HCT116 (cell line): Measurements from ENCODE around the gene RIN3. TPM values are rescaled to one million over a fixed set of nuclear protein-coding genes. Genes with fewer than 3 reads are reported as not detected.

Experiments
- ATAC-seq: fragments of 200-7000 bp; cut with Tn5 transposase; 2 replicates; pipeline ENCODE4 v1.9.1; 2020; ENCODE audit warnings: mild to moderate bottlenecking, moderate library complexity
- BruUV-seq: library from RNA; stranded (reverse); fragments of 400-500 nt; replicated peaks from 2 replicates; lab custom pipeline; 2021; lab: Mats Ljungman, UMichigan
- CTCF ChIA-PET: fragments of 300-600 bp; sonication (Branson Sonifier 250); formaldehyde crosslinking; loops from one replicate; lab custom pipeline; 2021; ENCODE audit warnings: antibody characterized with exemption; lab: Charles Lee
- POLR2A ChIA-PET: fragments of 300-600, 350-600 bp; sonication (Branson Sonifier 250); formaldehyde crosslinking; loops from one replicate; lab custom pipeline; 2021; ENCODE audit warnings: antibody characterized with exemption; lab: Charles Lee
- RAD21 ChIA-PET, 2 experiments: fragments of 300-600 bp; sonication (Branson Sonifier 250); formaldehyde crosslinking; loops; one replicate each; lab custom pipeline; 2023; ENCODE audit warnings: low total read pairs in 2 of 2; ENCODE audit not compliant: uncharacterized antibody in 2 of 2, unreplicated experiment in 2 of 2, low non-redundant PET in 1 of 2; lab: Charles Lee
- DNase-seq: peaks from one replicate; pipeline ENCODE4 v3.0.0-alpha.2; 2010; ENCODE audit warnings: low read depth, low spot score
- H2AFZ ChIP-seq: fragments of 200-600 bp; shearing (Covaris generic), sonication (generic); 2 replicates; pipeline ENCODE4 v1.6.1; 2017; ENCODE audit warnings: low read depth, mixed run types, mixed read lengths, antibody characterized with exemption, low read length; ENCODE audit not compliant: poor library complexity, severe bottlenecking
- H3K27ac ChIP-seq: 2 replicates; pipeline ENCODE4 v1.5.1; 2012; ENCODE audit warnings: low read depth, low read length
- H3K27me3 ChIP-seq: fragments of 200-600 bp; sonication (generic); 2 replicates; pipeline ENCODE4 v1.6.1; 2016; ENCODE audit warnings: mixed run types, low read length, mixed read lengths; ENCODE audit not compliant: insufficient read depth
- H3K36me3 ChIP-seq, 2 experiments: fragments of 200-500 bp in 1 of 2; fragments of 200-600 bp in 1 of 2; sonication (Bioruptor generic) in 1 of 2; sonication (generic) in 1 of 2; 2 replicates each; pipeline versions ENCODE4 v1.5.1 to v1.6.1; 2014 to 2016; ENCODE audit warnings: low read length in 2 of 2, inconsistent platforms in 1 of 2, mixed read lengths in 1 of 2, mixed run types in 1 of 2; ENCODE audit not compliant: insufficient read depth in 2 of 2, control insufficient read depth in 1 of 2
- H3K4me1 ChIP-seq, 2 experiments: fragments of 200-600 bp in 1 of 2; sonication (generic) in 1 of 2; 2 replicates each; pipeline versions ENCODE4 v1.5.1 to v1.6.1; 2012 to 2017; ENCODE audit warnings: low read length in 2 of 2, inconsistent platforms in 1 of 2, mild to moderate bottlenecking in 1 of 2, mixed read lengths in 1 of 2, mixed run types in 1 of 2, moderate library complexity in 1 of 2; ENCODE audit not compliant: insufficient read depth in 2 of 2, control insufficient read depth in 1 of 2
- H3K4me2 ChIP-seq: fragments of 200-600 bp; sonication (generic); 2 replicates; pipeline ENCODE4 v1.6.1; 2017; ENCODE audit warnings: mixed run types, low read length, mixed read lengths
- H3K4me3 ChIP-seq, 2 experiments: fragments of 200-600 bp in 1 of 2; sonication (generic) in 1 of 2; replicated peaks in 1 of 2; 2 replicates each; pipeline ENCODE4 v1.5.1; 2011 to 2016; ENCODE audit warnings: low read length in 2 of 2, control low read depth in 1 of 2, low read depth in 1 of 2, mild to moderate bottlenecking in 1 of 2, mixed read lengths in 1 of 2, mixed run types in 1 of 2
- H3K79me2 ChIP-seq: fragments of 200-600 bp; sonication (generic); 2 replicates; pipeline ENCODE4 v1.6.1; 2017; ENCODE audit warnings: mild to moderate bottlenecking, mixed run types, low read length, moderate library complexity, mixed read lengths; ENCODE audit not compliant: insufficient read depth
- H3K9ac ChIP-seq: fragments of 200-600 bp; sonication (generic); 2 replicates; pipeline ENCODE4 v1.6.1; 2016; ENCODE audit warnings: low read length, mixed read lengths
- H3K9me2 ChIP-seq: fragments of 200-600 bp; sonication (generic), shearing (Covaris generic); 2 replicates; pipeline ENCODE4 v1.6.1; 2017; ENCODE audit warnings: mixed run types, mild to moderate bottlenecking, moderate library complexity; ENCODE audit not compliant: insufficient read depth
- H3K9me3 ChIP-seq, 2 experiments: fragments of 200-500 bp in 1 of 2; fragments of 200-600 bp in 1 of 2; sonication (Bioruptor generic) in 1 of 2; sonication (generic) in 1 of 2; 2 replicates each; pipeline ENCODE4 v1.6.1; 2014 to 2017; ENCODE audit warnings: low read length in 2 of 2, mixed read lengths in 2 of 2, inconsistent platforms in 1 of 2, low read depth in 1 of 2, mild to moderate bottlenecking in 1 of 2, mixed run types in 1 of 2, moderate library complexity in 1 of 2; ENCODE audit not compliant: control insufficient read depth in 1 of 2, insufficient read depth in 1 of 2
- H4K20me1 ChIP-seq: fragments of 200-600 bp; sonication (generic), shearing (Covaris generic); 2 replicates; pipeline ENCODE4 v1.6.1; 2017; ENCODE audit warnings: mixed run types, mild to moderate bottlenecking, moderate library complexity; ENCODE audit not compliant: insufficient read depth
- ATF3 ChIP-seq: IDR thresholded peaks from 2 replicates; pipeline ENCODE4 v1.6.1; 2012
- CBX3 ChIP-seq: IDR thresholded peaks from 2 replicates; pipeline ENCODE4 v1.6.1; 2012; ENCODE audit warnings: low read depth
- ELF1 ChIP-seq: IDR thresholded peaks from 2 replicates; pipeline ENCODE4 v1.6.1; 2012; ENCODE audit warnings: low read depth, borderline replicate concordance
- EZH2phosphoT487 ChIP-seq: fragments of 200-600 bp; IDR thresholded peaks from 2 replicates; pipeline ENCODE4 v1.6.1; 2018; ENCODE audit warnings: antibody characterized with exemption, borderline replicate concordance
- POLR2A ChIP-seq: IDR thresholded peaks from 2 replicates; pipeline ENCODE4 v1.7.0; 2011; ENCODE audit warnings: borderline replicate concordance; ENCODE audit not compliant: insufficient read depth, insufficient read length; ENCODE audit errors: extremely low read depth
- RAD21 ChIP-seq: IDR thresholded peaks from 2 replicates; pipeline ENCODE4 v1.6.1; 2012; ENCODE audit warnings: low read depth, mild to moderate bottlenecking
- SRF ChIP-seq: IDR thresholded peaks from 2 replicates; pipeline ENCODE4 v1.6.1; 2012; ENCODE audit warnings: low read depth
- YY1 ChIP-seq: IDR thresholded peaks from 2 replicates; pipeline ENCODE4 v1.6.1; 2011; ENCODE audit warnings: low read length, low read depth, moderate library complexity, mild to moderate bottlenecking; ENCODE audit not compliant: insufficient replicate concordance; ENCODE audit errors: extremely low read depth
- ZBTB33 ChIP-seq: IDR thresholded peaks from 2 replicates; pipeline ENCODE4 v1.6.1; 2011; ENCODE audit warnings: mild to moderate bottlenecking, low read length, moderate library complexity; ENCODE audit not compliant: insufficient replicate concordance; ENCODE audit errors: extremely low read depth
- intact Hi-C: fragments of 100-400 bp; cut with micrococcal nuclease; formaldehyde crosslinking; loops from 2 replicates; pipeline ENCODE4 v1.10.0; 2022
- total RNA-seq: library from RNA; stranded (reverse); gene quantifications from one replicate; pipeline ENCODE4 v1.2.1, GENCODE V29; 2021; ENCODE audit not compliant: unreplicated experiment
- TF ChIP-seq, protein P1 (sequence below): IDR thresholded peaks from 2 replicates; pipeline ENCODE4 v1.6.1; 2012

Gene RIN3
- total RNA-seq, 1 experiment from 2014 or later: 22.2 TPM

- TF ChIP-seq ZBTB33: no peak
- TF ChIP-seq SRF: no peak
- TF ChIP-seq POLR2A: no peak
- no peak for TF ChIP-seq ATF3
- TF ChIP-seq ELF1: no peak
- no peak for TF ChIP-seq RAD21
Observed at GRCh38 chr14:92549105-92549858, 35.7 kb downstream of the RIN3 start (continued).

DNA sequence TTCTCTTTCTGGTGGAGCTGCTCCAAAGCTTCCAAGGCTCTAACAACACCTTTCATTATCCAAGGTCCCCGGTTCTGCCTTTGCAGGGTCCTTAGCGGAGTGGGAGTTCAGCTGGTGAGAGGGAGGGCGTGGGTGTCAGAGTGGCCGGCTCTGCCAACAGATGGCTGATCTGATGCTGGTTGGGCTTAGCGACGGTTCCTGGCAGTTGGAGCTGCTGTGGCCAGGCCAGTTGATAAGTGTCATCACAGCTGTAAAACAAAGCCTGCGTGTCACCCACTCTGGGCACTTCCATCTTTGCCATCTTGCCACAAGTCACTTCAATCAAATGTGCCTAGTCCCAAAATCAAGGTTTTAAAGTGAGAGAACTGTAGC lies 36.3 kb downstream of the RIN3 start:
- Histone ChIP-seq H4K20me1 (no peaks in the 10 kb centered on the region; the same call in 1 of the 2 replicates), H3K4me2 (no peak overlapping the region), H3K9me3 (no peaks in the 10 kb centered on the region), H2AFZ (no peak overlapping the region), H3K79me2 (peaks cover 10% of the 10 kb centered on the region; the same call in 1 of the 2 replicates), H3K9ac (no peak overlapping the region), H3K4me1 (peaks cover 0 to 19% of the 10 kb centered on the region in 2 experiments; a peak in 2 of 4 replicates), H3K4me3 (no peak overlapping the region), H3K27ac (no peak overlapping the region), H3K9me2 (no peaks in the 10 kb centered on the region)
- POLR2A ChIA-PET: no interaction called here
- intact Hi-C loops: no loop called here
- ATAC-seq (no peak), DNase-seq (no peak)
- RAD21 ChIA-PET: no interaction called here
- no TSS peak for BruUV-seq
- CTCF ChIA-PET: no interaction called here
- TF ChIP-seq ATF3 (no peak), YY1 (no peak), POLR2A (no peak), SRF (no peak), CBX3 (no peak), ELF1 (no peak), EZH2phosphoT487 (no peak)
- TF ChIP-seq, protein P1, sequence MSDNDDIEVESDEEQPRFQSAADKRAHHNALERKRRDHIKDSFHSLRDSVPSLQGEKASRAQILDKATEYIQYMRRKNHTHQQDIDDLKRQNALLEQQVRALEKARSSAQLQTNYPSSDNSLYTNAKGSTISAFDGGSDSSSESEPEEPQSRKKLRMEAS: no peak
- TF ChIP-seq, all 23 proteins: peak for 0
- Histone ChIP-seq H3K27me3 (no peaks in the 10 kb centered on the region), H3K36me3 (no peaks in the 10 kb centered on the region)
